GM21737 (cell line): ENCODE data around the gene BICD2.
"Not testable (repeated sequence)": the region's sequence is repeated elsewhere in the genome, so short reads cannot be mapped to it uniquely, and the experiment has no call there.

Experiments
- ATAC-seq: cut with Tn5 transposase; IDR thresholded peaks from one replicate; pipeline ENCODE4 v1.9.1; 2021; ENCODE audit warnings: mild to moderate bottlenecking, moderate library complexity; ENCODE audit not compliant: unreplicated experiment

BICD2 gene

DNA sequence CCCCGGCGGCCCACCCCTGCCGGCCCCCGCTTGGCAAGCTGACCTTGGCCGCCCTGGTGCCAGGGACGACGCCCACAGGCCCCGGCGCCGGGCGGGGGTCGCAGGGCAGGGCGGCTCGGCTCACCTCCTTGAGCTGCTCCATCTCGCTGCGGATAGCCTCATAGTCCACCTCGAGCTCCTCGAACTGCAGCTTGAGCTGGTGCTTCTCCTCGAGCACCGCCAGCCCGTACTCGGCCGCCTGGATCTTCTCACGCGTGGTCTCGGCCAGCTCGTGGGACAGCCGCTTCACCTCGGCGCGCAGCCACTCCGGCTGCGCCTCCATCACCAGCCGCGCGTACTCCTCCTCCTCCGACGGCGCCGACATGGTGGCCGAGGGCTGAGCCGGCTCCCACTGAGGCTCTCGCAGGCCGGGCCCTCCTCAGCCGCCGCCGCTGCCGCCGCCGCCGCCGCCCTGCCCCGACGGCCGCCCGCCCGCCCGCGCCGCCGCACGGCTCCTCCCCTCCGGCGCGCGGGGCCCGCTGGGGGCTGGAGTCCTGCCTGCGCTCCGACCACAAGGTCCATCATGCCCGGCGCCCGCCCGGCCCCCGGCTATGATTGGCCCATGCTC is at the start of gene BICD2:
Gene BICD2 (minus strand): TSS at position 453 of the 607 bp plus-strand sequence. CDS start 89 bp downstream, at position 364.
- no peak for ATAC-seq

- ATAC-seq: not testable (repeated sequence)
These were observed 45.1 kb upstream of the BICD2 start for GRCh38 chr9:92809629-92810326.

DNA sequence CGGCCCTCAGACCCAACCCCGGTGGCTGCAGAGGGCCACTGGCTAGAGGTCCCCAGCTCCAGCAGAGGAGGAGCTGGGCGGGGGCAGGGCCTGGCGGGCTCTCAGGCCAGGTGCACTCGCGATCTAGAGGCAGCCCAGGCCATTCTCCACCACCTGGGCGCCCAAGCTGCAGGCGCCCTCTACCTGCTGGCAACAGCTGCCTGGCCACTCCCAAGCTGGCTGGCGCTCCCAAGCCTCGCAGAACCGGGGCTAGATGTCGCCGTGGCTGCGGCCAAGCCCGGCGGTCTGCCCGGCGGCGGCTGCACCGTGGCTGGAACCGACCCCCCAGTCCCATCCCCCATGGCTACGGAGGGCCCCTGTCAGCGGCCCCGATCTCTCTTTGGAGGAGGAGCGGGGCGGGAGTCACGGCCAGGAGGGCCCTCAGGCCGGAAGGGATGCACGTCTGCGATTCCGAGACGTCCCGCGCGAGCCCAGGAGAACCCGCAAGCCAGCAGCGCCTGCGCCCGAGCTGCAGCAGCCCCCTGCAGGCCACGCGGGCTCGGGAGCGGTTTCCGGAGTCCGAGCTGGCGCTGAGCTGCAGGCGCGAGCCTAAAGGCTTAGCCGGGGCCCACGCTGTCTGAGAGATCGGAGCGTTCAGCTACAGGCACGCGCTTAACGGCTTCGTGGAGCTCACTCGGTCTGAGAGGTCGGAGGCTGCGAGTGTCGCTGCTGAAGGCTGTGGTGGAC is 44.3 kb upstream of the BICD2 start:
- ATAC-seq: no peak

- no peak for ATAC-seq
These were observed 43.4 kb upstream of the BICD2 start for GRCh38 chr9:92807757-92808725.

GRCh38 chr9:92807031-92807756 is 42.6 kb upstream of the BICD2 start:
- ATAC-seq: no peak

GRCh38 chr9:92804727-92805126 is 40.1 kb upstream of the BICD2 start:
- ATAC-seq: no peak

DNA sequence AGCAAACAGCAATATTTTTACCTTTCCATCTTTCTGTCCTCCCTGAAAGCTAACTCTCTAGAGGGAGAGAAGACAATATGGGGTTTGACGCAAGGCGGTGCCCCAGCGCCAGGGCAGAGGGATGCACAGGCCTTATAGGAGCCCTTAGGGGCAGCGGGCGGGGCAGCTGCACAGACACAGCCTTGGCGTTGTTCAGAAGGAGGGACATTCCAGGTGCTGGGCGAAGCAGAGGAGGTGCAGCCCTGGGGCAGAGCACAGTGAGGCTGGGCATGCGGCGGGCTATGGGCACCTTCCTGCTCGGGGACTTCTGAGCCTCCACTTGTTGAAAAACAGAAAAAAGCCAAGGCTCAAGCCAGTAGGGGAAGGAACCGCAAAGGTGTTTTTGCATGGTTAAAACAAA is 33.7 kb upstream of the BICD2 start:
- ATAC-seq: no peak

DNA sequence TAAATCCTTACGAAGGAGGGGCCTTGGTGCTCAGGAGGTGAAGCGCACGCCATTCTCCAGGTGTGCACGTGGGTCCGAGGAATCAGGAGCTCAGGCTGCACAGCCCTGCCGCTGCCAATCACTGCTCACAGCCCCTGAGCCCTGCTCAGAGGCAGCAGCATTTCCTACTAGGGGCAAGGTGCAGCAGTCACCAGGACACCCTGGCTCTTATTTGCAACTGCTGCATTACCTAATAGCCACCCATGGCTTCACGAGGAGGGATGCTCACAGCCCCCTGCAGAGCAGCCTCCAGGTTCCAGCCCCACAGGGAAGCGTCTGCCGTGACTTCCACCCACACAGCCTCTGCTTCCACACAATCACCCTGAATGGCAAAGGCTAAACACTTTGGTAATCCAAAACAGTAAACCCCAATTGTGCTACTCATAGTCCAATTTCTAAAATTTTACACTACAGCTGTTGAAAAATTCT is 31.7 kb upstream of the BICD2 start:
- ATAC-seq: not testable (repeated sequence)

DNA sequence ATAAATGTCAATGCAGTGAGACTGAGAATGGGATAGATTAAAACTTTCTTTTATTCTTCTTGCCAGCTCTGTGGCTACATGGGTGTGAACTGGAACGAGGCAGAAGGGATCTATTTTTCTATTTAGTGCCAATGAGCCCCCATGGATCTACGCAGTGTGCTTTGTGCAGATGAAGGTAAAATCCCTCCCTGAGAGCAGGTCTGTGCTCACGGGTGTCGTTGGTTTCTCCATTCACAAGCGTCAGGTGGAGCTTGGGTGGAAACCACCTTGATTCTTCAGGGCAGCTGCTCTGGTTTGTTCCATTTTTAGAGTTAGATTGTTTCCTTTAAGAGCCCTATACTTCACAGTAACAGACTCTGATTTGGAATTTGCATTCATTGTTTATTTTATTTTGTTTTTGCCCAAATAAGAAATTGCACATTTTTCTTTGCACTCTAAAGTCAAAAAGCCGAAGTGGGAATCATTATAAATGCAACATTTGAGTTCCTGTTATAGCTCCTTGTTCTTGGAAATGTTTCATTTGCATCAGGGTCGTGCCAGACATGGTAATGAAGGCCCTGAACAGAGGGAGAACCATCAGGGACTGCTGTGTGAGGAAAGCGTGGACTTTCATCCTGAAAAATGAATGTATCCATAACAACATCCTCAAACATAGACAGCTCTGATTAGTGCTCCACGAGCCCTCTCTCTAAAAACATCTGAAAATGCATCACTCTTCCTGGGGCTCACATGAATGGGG is 31.1 kb upstream of the BICD2 start:
- no peak for ATAC-seq

DNA sequence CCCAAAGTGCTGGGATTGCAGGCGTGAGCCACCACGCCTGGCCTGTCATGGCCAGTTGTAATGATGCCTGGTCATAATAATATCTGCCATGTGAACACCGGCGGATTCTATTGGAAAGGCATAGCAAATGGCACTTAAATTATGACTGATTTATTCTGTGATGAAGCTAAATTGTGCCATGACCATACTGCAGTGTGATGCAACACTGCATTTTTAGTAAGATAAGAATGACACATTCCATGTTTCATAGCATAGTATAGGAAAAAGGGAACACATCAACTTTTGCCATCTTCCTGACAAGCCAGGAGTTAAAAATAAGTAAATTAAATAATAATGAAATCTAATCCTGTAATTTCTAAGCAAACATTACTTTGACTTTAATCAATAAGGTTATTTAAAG is 30.4 kb upstream of the BICD2 start:
- ATAC-seq: no peak

- no peak for ATAC-seq
These were observed 29.8 kb upstream of the BICD2 start for GRCh38 chr9:92794426-92794825.

GRCh38 chr9:92790542-92791527 is 26.2 kb upstream of the BICD2 start:
- ATAC-seq: no peak

- ATAC-seq: no peak
These were observed 21.7 kb upstream of the BICD2 start for GRCh38 chr9:92786298-92786697.

GRCh38 chr9:92781899-92782298 is 17.3 kb upstream of the BICD2 start:
- ATAC-seq: no peak

DNA sequence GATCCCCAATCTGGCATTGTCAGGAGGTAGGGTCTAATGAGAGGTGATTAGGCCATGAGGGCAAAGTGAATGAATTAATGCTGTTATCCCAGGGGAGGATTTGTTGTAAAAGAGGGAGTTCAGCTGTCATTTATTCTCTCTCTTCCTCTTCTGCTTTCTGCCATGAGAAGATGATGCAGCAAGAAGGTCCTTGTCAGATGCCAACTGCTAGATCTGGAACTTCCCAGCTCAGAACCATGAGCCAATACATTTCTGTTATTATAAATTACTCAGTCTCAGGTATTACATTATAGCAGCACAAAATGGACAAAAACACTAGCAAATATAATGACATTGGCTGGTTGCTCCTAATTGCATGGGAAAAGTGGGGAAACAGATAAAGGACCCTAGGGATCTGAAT is 15.6 kb upstream of the BICD2 start:
- ATAC-seq: no peak

- ATAC-seq: no peak
These were observed 10.8 kb upstream of the BICD2 start for GRCh38 chr9:92775466-92775865.

- no peak for ATAC-seq
These were observed 9.6 kb upstream of the BICD2 start for GRCh38 chr9:92774274-92774673.

- no peak for ATAC-seq
These were observed 9.2 kb upstream of the BICD2 start for GRCh38 chr9:92773810-92774209.
